Measurements from ENCODE around the gene DGAT2. TPM values are rescaled to one million over a fixed set of nuclear protein-coding genes. Genes with fewer than 3 reads are reported as not detected.

DGAT2 gene
- 3.8 and 5.7 TPM in 2 replicates for total RNA-seq

GRCh38 chr11:75768112-75768908, at the start of gene DGAT2:
Gene DGAT2 (plus strand): TSS chr11:75768778. CDS start chr11:75768992, 214 bp downstream.

GRCh38 chr11:75814677-75815344, 46.2 kb downstream of the DGAT2 start, which contains the start of gene UVRAG:
Gene UVRAG (plus strand): TSS chr11:75815210. CDS start chr11:75815408, 198 bp downstream.

Other genes with a start within 250 kb of the DGAT2 start
- 5.7 and 5.8 TPM in 2 replicates for gene GDPD5, start 242.8 kb upstream of the DGAT2 start, total RNA-seq
- 1,833 and 1,983 TPM in 2 replicates for gene SERPINH1, start 206.5 kb upstream of the DGAT2 start, total RNA-seq
- gene MAP6, start 99.7 kb upstream of the DGAT2 start, total RNA-seq = 2.0 and 2.4 TPM in 2 replicates
- gene MOGAT2, start 50.9 kb upstream of the DGAT2 start, total RNA-seq = not detected in 2 replicates
- gene UVRAG, start 46.4 kb downstream of the DGAT2 start, total RNA-seq = 16.7 and 19.0 TPM in 2 replicates